ENCODE measurements around the gene GALM.
A peak's percentile ranks its signal among the peaks of the same experiment; 100 is the strongest.

Gene GALM

GRCh38 chr2:38653380-38653714, 12.6 kb upstream of the GALM start:
- TF ChIP-seq Cebpa-rat (IDR thresholded peaks at IDR 0.05), result no peak

DNA sequence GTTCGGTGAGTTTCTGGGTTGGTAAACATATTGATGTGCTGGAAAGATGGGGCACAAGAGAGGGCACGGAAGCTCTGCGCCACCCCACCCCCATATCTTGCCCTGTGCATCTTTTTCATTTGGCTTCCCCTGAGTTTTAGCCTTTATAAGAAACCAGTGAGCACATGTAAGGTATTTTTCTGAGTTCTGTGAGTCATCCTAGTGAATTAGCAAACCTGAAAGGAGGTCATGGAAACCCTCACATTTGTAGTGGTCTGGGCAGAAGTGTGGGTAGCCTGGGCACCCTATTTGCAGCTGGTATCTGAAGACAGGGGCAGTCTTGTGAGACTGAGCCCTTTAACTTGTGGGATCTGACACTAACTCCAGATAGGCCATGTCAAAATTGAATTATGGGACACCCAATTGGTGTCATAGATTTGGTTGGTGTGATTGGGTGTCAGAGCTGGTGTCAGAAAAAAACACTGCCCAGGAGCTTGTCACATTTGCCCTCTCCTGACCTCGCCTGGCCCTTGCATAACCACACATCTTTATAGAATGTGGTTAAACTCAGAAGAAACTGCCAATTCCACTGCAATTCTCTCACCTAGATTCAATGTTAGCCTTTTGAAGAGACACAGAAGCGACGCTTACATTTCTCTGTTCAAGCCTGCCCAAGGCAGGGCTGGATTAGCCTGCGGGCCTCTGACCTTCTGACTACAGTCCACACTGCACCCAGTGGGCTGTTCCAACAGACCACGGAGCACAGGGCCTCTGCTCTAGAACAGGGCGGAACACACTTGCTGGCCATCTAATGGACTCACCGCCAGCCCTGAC, 12.0 kb upstream of the GALM start:
- Histone ChIP-seq H3K36me3 (peaks cover 0 to 8% (median 0%) of the 10 kb centered on the region in 11 experiments; a peak in 5 of 22 replicates), H3K27ac (peak overlapping the region in 3 of 11 experiments; percentile 12 to 25 (median 20); a peak in 3 of 22 replicates), H4K20me1 (no peaks in the 10 kb centered on the region), H3K9me3 (replicated peaks in 1 of 11) (peaks cover 5 to 26% (median 18%) of the 10 kb centered on the region in 11 experiments), H3K9ac (no peak overlapping the region; a peak in 1 of 22 replicates), H3K27me3 (peaks cover 0 to 20% (median 0%) of the 10 kb centered on the region in 11 experiments; a peak in 2 of 22 replicates), H3K4me1 (peaks cover 8 to 36% (median 27%) of the 10 kb centered on the region in 10 experiments; a peak in 17 of 20 replicates), H3K4me2 (peak overlapping the region in 10 of 11 experiments; percentile 13 to 60 (median 41); a peak in 15 of 22 replicates), H3K4me3 (no peak overlapping the region)
- TF ChIP-seq Cebpa-rat (IDR thresholded peaks at IDR 0.05), result no peak

More at GRCh38 chr2:38653380-38653714, 12.6 kb upstream of the GALM start:
- Histone ChIP-seq H3K9me3 (replicated peaks in 1 of 11) (peaks cover 10 to 32% (median 24%) of the 10 kb centered on the region in 11 experiments), H4K20me1 (no peaks in the 10 kb centered on the region), H3K27ac (no peak overlapping the region), H3K4me2 (peak overlapping the region in 4 of 11 experiments; percentile 37 to 56 (median 46); a peak in 6 of 22 replicates), H3K36me3 (peaks cover 0 to 14% (median 0%) of the 10 kb centered on the region in 11 experiments; a peak in 6 of 22 replicates), H3K9ac (no peak overlapping the region), H3K27me3 (peaks cover 0 to 20% (median 0%) of the 10 kb centered on the region in 11 experiments; a peak in 2 of 22 replicates), H3K4me1 (peaks cover 14 to 42% (median 32%) of the 10 kb centered on the region in 10 experiments), H3K4me3 (no peak overlapping the region)

DNA sequence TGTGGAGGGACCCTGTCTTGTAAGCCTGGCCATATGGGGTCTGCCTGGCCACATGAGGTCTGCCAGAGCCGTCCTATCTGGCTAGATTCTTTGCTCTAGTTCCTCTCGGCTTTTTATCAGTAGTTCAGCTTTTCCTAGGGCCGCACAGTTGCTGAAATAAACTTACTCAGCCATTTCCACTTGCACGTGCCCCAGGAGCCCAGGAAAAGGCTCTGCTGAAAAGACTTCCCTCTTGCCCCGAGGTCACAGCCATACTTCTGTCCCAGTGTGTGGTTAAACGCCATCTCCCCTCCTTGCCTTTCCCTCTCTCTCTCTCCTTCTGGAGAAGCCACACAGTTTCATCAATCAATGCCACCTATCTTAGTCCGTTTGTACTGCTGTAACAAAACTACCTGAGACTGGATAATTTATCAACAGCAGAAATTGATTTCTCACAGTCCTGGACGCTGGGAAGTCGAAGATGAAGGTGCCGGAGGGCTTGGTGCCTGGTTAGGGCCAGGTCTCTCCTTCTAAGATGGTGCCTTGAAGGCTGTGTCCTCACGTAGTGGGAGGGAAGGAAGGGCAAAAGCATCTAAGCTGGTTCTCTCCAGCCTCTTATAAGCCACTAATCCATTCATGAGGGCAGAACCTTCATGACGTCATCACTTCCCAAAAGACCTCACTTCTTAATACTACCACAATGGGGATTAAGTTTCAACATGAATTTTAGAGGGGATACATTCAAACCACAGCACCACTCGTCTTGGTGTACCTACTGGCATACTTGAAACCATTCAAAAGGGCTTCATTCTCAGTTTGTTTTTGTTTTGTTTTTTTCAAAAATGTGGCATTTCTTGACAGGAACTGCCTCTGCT, 11.2 kb upstream of the GALM start:
- Histone ChIP-seq H3K4me1 (peaks cover 8 to 35% (median 26%) of the 10 kb centered on the region in 10 experiments; a peak in 16 of 20 replicates), H3K36me3 (peaks cover 0 to 2% (median 0%) of the 10 kb centered on the region in 11 experiments; a peak in 1 of 22 replicates), H4K20me1 (no peaks in the 10 kb centered on the region), H3K4me3 (no peak overlapping the region), H3K9me3 (replicated peaks in 1 of 11) (peaks cover 0 to 18% (median 10%) of the 10 kb centered on the region in 11 experiments; a peak in 19 of 22 replicates), H3K4me2 (peak overlapping the region in 9 of 11 experiments; percentile 13 to 60 (median 45); a peak in 14 of 22 replicates), H3K27me3 (peaks cover 0 to 20% (median 0%) of the 10 kb centered on the region in 11 experiments; a peak in 2 of 22 replicates), H3K27ac (peak overlapping the region in 3 of 11 experiments; percentile 12 to 25 (median 20); a peak in 2 of 22 replicates), H3K9ac (no peak overlapping the region)
- no peak for TF ChIP-seq Cebpa-rat (IDR thresholded peaks at IDR 0.05)

GRCh38 chr2:38655441-38655840, 10.5 kb upstream of the GALM start:
- Histone ChIP-seq H3K9me3 (replicated peaks in 1 of 11) (peaks cover 0 to 11% (median 3%) of the 10 kb centered on the region in 11 experiments; a peak in 8 of 22 replicates), H3K4me1 (peaks cover 8 to 31% (median 24%) of the 10 kb centered on the region in 10 experiments; a peak in 16 of 20 replicates), H3K36me3 (no peaks in the 10 kb centered on the region), H3K27me3 (peaks cover 0 to 17% (median 0%) of the 10 kb centered on the region in 11 experiments; a peak in 2 of 22 replicates), H3K4me3 (no peak overlapping the region), H3K27ac (no peak overlapping the region), H4K20me1 (no peaks in the 10 kb centered on the region), H3K9ac (no peak overlapping the region), H3K4me2 (no peak overlapping the region)
- TF ChIP-seq Cebpa-rat (IDR thresholded peaks at IDR 0.05), result no peak

DNA sequence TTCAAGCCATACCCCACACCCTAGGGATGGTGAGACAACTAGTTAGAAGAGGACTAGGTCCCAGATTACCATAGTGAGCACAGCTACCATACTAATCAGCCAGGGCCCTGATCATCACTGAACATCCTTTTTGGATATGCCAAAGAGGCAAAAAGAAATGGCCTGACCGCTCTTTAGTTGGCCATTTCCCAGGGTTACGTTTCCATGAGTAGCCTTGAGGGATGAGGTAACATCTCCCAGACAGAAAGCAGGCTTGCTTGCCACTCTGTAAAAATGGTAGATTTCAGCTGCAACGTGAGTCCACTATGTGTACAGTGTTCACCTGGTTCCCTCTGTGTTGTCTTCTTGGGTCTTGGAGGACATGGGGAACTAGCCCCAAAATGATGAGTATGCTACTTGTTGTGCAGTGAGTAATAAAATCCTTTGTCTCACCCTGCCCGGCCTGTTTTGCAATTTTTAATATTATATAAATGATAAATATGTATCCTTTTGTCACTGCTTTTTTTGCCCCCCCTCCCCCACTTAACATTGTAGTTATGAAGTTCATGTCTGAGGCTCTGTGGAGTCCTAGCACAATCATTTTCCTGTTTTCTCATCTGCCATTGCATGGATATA, 8.9 kb upstream of the GALM start:
- Histone ChIP-seq H4K20me1 (no peaks in the 10 kb centered on the region), H3K4me2 (no peak overlapping the region), H3K4me3 (no peak overlapping the region), H3K9me3 (replicated peaks in 1 of 11) (peaks cover 0 to 4% (median 0%) of the 10 kb centered on the region in 11 experiments; a peak in 1 of 22 replicates), H3K36me3 (no peaks in the 10 kb centered on the region), H3K9ac (no peak overlapping the region), H3K4me1 (peaks cover 4 to 29% (median 20%) of the 10 kb centered on the region in 10 experiments; a peak in 15 of 20 replicates), H3K27ac (no peak overlapping the region), H3K27me3 (peaks cover 0 to 12% (median 0%) of the 10 kb centered on the region in 11 experiments; a peak in 1 of 22 replicates)
- no peak for TF ChIP-seq Cebpa-rat (IDR thresholded peaks at IDR 0.05)

DNA sequence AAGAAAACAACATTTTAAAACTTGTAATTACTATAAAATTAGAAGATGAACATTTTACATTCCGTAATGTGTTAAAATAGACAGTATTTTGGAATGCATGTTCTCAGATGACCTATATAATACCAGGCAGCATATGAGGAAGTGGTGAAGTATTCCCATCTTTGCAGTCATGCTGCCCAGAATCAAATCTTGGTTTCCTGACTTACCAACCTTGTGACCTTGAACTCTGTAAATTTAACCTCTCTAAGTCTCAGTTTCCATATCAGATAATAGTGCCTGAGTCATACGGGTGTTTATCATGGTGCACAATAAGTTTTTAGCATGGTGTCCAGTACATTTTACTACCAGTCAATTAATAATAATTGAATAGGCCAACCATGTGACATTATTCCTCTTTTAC, 7.3 kb upstream of the GALM start:
- TF ChIP-seq Cebpa-rat (IDR thresholded peaks at IDR 0.05), result no peak
- Histone ChIP-seq H3K4me2 (peak overlapping the region in 2 of 11 experiments; percentile 10 to 13; a peak in 2 of 22 replicates), H3K4me3 (no peak overlapping the region), H3K36me3 (no peaks in the 10 kb centered on the region), H4K20me1 (no peaks in the 10 kb centered on the region), H3K4me1 (peaks cover 2 to 18% (median 10%) of the 10 kb centered on the region in 10 experiments; a peak in 15 of 20 replicates), H3K9ac (no peak overlapping the region), H3K9me3 (replicated peaks in 1 of 11) (peaks cover 0 to 4% (median 0%) of the 10 kb centered on the region in 11 experiments; a peak in 1 of 22 replicates), H3K27me3 (peaks cover 0 to 12% (median 0%) of the 10 kb centered on the region in 11 experiments; a peak in 1 of 22 replicates), H3K27ac (no peak overlapping the region)

GRCh38 chr2:38659115-38659514, 6.8 kb upstream of the GALM start:
- no peak for TF ChIP-seq Cebpa-rat (IDR thresholded peaks at IDR 0.05)
- H3K4me2 ChIP-seq, result peak overlapping the region in 2 of 11 experiments; percentile 10 to 13; a peak in 2 of 22 replicates
- H4K20me1 ChIP-seq, result no peaks in the 10 kb centered on the region
- H3K4me3 ChIP-seq, result no peak overlapping the region
- H3K27me3 ChIP-seq, result peaks cover 0 to 12% (median 0%) of the 10 kb centered on the region in 11 experiments; a peak in 1 of 22 replicates
- H3K4me1 ChIP-seq, result peaks cover 0 to 14% (median 5%) of the 10 kb centered on the region in 10 experiments; a peak in 14 of 20 replicates
- H3K36me3 ChIP-seq, result no peaks in the 10 kb centered on the region
- no peak overlapping the region for H3K27ac ChIP-seq
- H3K9me3 ChIP-seq (replicated peaks in 1 of 11), result peaks cover 0 to 4% (median 0%) of the 10 kb centered on the region in 11 experiments; a peak in 1 of 22 replicates
- H3K9ac ChIP-seq, result no peak overlapping the region

GRCh38 chr2:38660282-38660681, 5.6 kb upstream of the GALM start:
- TF ChIP-seq Cebpa-rat (IDR thresholded peaks at IDR 0.05), result no peak
- Histone ChIP-seq H3K27ac (no peak overlapping the region), H3K27me3 (peaks cover 0 to 7% (median 0%) of the 10 kb centered on the region in 11 experiments; a peak in 1 of 22 replicates), H3K9me3 (replicated peaks in 1 of 11) (peaks cover 0 to 4% (median 0%) of the 10 kb centered on the region in 11 experiments; a peak in 1 of 22 replicates), H4K20me1 (no peaks in the 10 kb centered on the region), H3K9ac (no peak overlapping the region), H3K4me2 (no peak overlapping the region), H3K4me3 (no peak overlapping the region), H3K4me1 (peaks cover 0 to 9% (median under 1%) of the 10 kb centered on the region in 10 experiments; a peak in 4 of 20 replicates), H3K36me3 (no peaks in the 10 kb centered on the region)
